Smooth muscle cell (in vitro differentiated cells): ENCODE measurements around the gene GPR162. TPM values are rescaled to one million over a fixed set of nuclear protein-coding genes. Genes with fewer than 3 reads are reported as not detected.

Experiments used
- DNase-seq: peaks from one replicate; lab custom pipeline; 2025; ENCODE audit not compliant: unreplicated experiment; lab: John Stamatoyannopoulos, UW
- H2AFZ ChIP-seq: fragments of 200-600 bp; sonication (generic); 2 replicates; pipeline ENCODE4 v1.6.0; 2016; ENCODE audit warnings: antibody characterized with exemption, low read depth, mild to moderate bottlenecking
- H3F3A ChIP-seq: fragments of 200-600 bp; sonication (generic); 2 replicates; pipeline ENCODE4 v1.6.0; 2017; ENCODE audit warnings: antibody characterized with exemption, low read depth
- H3K27ac ChIP-seq: fragments of 200-600 bp; sonication (generic); 2 replicates; pipeline ENCODE4 v1.5.1; 2016; ENCODE audit warnings: low read depth, mild to moderate bottlenecking
- H3K27me3 ChIP-seq: fragments of 200-600 bp; sonication (generic); 2 replicates; pipeline ENCODE4 v1.6.1; 2016; ENCODE audit warnings: low read depth, mild to moderate bottlenecking
- H3K36me3 ChIP-seq: fragments of 200-600 bp; sonication (generic); 2 replicates; pipeline ENCODE4 v1.5.1; 2016; ENCODE audit warnings: low read depth
- H3K4me1 ChIP-seq: fragments of 200-600 bp; sonication (generic); 2 replicates; pipeline ENCODE4 v1.5.1; 2016; ENCODE audit warnings: low read depth
- H3K4me2 ChIP-seq: fragments of 200-600 bp; sonication (generic); 2 replicates; pipeline ENCODE4 v1.6.0; 2016; ENCODE audit warnings: mild to moderate bottlenecking
- H3K4me3 ChIP-seq: fragments of 200-600 bp; sonication (generic); 2 replicates; pipeline ENCODE4 v1.5.1; 2016; ENCODE audit warnings: mild to moderate bottlenecking
- H3K79me2 ChIP-seq: fragments of 200-600 bp; sonication (generic); 2 replicates; pipeline ENCODE4 v1.6.0; 2016; ENCODE audit warnings: low read depth, mild to moderate bottlenecking
- H3K9ac ChIP-seq: fragments of 200-600 bp; sonication (generic); 2 replicates; pipeline ENCODE4 v1.6.0; 2016; ENCODE audit warnings: low read depth
- H3K9me3 ChIP-seq: fragments of 200-600 bp; sonication (generic); replicated peaks from 2 replicates; pipeline ENCODE4 v1.5.1; 2016; ENCODE audit warnings: low read depth
- H4K20me1 ChIP-seq: fragments of 200-600 bp; sonication (generic); 2 replicates; pipeline ENCODE4 v1.6.0; 2016; ENCODE audit warnings: low read depth
- CTCF ChIP-seq: fragments of 200-600 bp; sonication (generic); IDR thresholded peaks from 2 replicates; pipeline ENCODE4 v1.5.1; 2017; ENCODE audit warnings: borderline replicate concordance, mild to moderate bottlenecking, antibody characterized with exemption; ENCODE audit not compliant: insufficient read depth, poor library complexity, severe bottlenecking
- WGBS: methylation state at CpG from one replicate; pipeline ENCODE4 v1.1.7; 2016; ENCODE audit warnings: low lambda C conversion rate; 5-methylcytosine and 5-hydroxymethylcytosine counted together
- polyA plus RNA-seq: library from polyadenylated mRNA; unstranded; fragments of >200 nt; fragmentation: Nextera tagmentation; extraction: Ambion mirVana; gene quantifications from 2 replicates; pipeline ENCODE4 v1.2.1, GENCODE V29; 2016
- total RNA-seq: library from RNA; depleted of rRNA; stranded (reverse); fragments of >200 nt; gene quantifications from 2 replicates; pipeline ENCODE4 v1.2.3, GENCODE V29; 2014

The GPR162 gene
- total and polyA plus RNA-seq, 2 experiments from 2014 or later: 0.76 to 2.1 TPM

- 75% methylated on average over 13 of the region's 13 CpGs for WGBS
- no peaks in the 10 kb centered on the region for H3K36me3 ChIP-seq
- H3K9me3 ChIP-seq: no peaks in the 10 kb centered on the region
- H3K79me2 ChIP-seq: no peaks in the 10 kb centered on the region
- no peak overlapping the region for H3K4me2 ChIP-seq
- no peak for TF ChIP-seq CTCF
- H3K4me3 ChIP-seq: no peak overlapping the region
- no peaks in the 10 kb centered on the region for H4K20me1 ChIP-seq
- H3K4me1 ChIP-seq: peaks cover 28% of the 10 kb centered on the region
- peaks cover 5% of the 10 kb centered on the region for H3K27me3 ChIP-seq
- no peak overlapping the region for H2AFZ ChIP-seq
- no peak for DNase-seq
- no peak overlapping the region for H3K27ac ChIP-seq
- H3F3A ChIP-seq: no peaks in the 10 kb centered on the region
- no peak overlapping the region for H3K9ac ChIP-seq
These were observed 2.3 kb upstream of the GPR162 start for GRCh38 chr12:6819106-6820030.

GRCh38 chr12:6820166-6820565 is 1.5 kb upstream of the GPR162 start:
- H2AFZ ChIP-seq: no peak overlapping the region
- H3K27ac ChIP-seq: no peak overlapping the region
- H3K4me2 ChIP-seq: no peak overlapping the region
- H3K4me1 ChIP-seq: peaks cover 28% of the 10 kb centered on the region
- no peaks in the 10 kb centered on the region for H3K36me3 ChIP-seq
- no peak for DNase-seq
- no peak overlapping the region for H3K9ac ChIP-seq
- WGBS: 56% methylated on average over 5 of the region's 5 CpGs
- no peaks in the 10 kb centered on the region for H3F3A ChIP-seq
- H3K79me2 ChIP-seq: no peaks in the 10 kb centered on the region
- no peak for TF ChIP-seq CTCF
- H4K20me1 ChIP-seq: no peaks in the 10 kb centered on the region
- no peak overlapping the region for H3K4me3 ChIP-seq
- no peaks in the 10 kb centered on the region for H3K9me3 ChIP-seq
- peaks cover 5% of the 10 kb centered on the region for H3K27me3 ChIP-seq

DNA sequence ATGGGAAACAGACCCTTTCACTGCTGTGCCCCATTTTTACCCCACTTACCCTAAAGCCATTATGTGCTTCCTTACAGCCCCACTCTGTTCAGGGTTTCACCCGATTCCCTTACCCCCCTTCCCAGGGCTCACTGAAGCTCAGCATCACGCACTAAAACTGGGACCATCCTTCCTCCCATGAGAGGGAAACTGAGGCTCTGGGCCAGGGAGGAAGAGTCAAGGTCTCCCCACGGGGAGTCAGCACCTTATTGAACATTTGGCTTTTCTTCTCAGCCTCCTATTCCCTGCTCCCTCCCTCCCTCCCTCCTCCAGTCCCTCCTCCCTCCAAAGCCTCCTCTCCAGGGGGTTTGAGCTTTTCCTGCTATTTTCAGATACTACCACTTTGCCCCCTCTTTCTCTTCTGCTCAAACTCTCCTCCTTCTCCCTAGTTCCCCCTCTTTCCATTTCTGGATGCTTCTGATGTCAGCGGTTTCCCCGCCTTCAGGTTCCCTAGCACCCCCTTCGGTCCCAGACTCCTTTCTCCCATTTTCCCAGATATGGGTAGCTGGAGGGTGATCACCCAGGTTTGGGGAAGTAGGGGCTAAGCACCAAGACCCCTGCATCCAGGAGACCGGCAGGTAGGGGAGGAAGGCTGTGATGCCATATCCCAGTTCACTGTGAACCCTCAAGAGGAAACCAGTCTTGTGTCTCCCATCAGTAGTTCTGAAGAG is 960 bp downstream of the GPR162 start:
- no peak for DNase-seq
- TF ChIP-seq CTCF: no peak
- H4K20me1 ChIP-seq: peaks cover 6% of the 10 kb centered on the region
- H3K4me2 ChIP-seq: peak overlapping the region; percentile 81
- H3K4me3 ChIP-seq: no peak overlapping the region
- H3K79me2 ChIP-seq: no peaks in the 10 kb centered on the region
- peaks cover 5% of the 10 kb centered on the region for H3K27me3 ChIP-seq
- WGBS: 54% methylated on average over 7 of the region's 7 CpGs
- no peaks in the 10 kb centered on the region for H3K36me3 ChIP-seq
- no peak overlapping the region for H3K27ac ChIP-seq
- H3K9ac ChIP-seq: no peak overlapping the region
- peaks cover 34% of the 10 kb centered on the region for H3K4me1 ChIP-seq
- no peaks in the 10 kb centered on the region for H3K9me3 ChIP-seq
- no peaks in the 10 kb centered on the region for H3F3A ChIP-seq
- no peak overlapping the region for H2AFZ ChIP-seq
